ENCODE measurements around the gene PAQR8. TPM values are rescaled to one million over a fixed set of nuclear protein-coding genes. Genes with fewer than 3 reads are reported as not detected.

The PAQR8 gene
- total RNA-seq, 2 experiments from 2014 or later, result 5.5 to 6.2 TPM

DNA sequence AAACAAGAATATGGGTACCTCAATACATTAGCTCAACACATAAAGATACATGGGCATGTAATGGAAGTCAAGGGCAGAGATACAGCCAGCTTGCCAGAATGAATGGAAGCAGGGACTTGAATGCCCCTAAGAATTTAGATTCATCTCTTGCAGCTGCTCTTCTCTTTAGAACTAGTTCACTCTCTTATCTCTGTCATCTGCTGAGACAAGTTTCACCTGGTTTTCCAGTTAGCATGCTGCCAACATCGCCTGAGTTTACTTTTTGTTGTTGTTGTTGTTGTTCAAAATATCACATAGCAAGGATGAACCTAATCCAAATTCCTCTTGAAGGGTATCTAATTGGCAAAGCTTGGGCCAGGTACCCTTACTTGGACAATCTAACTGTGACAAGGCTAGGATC lies 14.1 kb upstream of the PAQR8 start:
- no peaks in the 10 kb centered on the region for H3K9me3 ChIP-seq (ENCODE audit: low read length)
- H2AFZ ChIP-seq (ENCODE audit: low read length), result no peak overlapping the region
- no peaks in the 10 kb centered on the region for H3K79me2 ChIP-seq (ENCODE audit: insufficient read depth, low read depth, low read length)
- no peak overlapping the region for H3K4me2 ChIP-seq (ENCODE audit: low read length)
- ChIA-PET POLR2A (no interaction called here), CTCF (ENCODE audit: unreplicated experiment) (no interaction called here)
- TF ChIP-seq EZH2phosphoT487 (IDR thresholded peaks at IDR 0.05; ENCODE audit: borderline replicate concordance, low read depth, low read length), result no peak
- TF ChIP-seq, protein P1, sequence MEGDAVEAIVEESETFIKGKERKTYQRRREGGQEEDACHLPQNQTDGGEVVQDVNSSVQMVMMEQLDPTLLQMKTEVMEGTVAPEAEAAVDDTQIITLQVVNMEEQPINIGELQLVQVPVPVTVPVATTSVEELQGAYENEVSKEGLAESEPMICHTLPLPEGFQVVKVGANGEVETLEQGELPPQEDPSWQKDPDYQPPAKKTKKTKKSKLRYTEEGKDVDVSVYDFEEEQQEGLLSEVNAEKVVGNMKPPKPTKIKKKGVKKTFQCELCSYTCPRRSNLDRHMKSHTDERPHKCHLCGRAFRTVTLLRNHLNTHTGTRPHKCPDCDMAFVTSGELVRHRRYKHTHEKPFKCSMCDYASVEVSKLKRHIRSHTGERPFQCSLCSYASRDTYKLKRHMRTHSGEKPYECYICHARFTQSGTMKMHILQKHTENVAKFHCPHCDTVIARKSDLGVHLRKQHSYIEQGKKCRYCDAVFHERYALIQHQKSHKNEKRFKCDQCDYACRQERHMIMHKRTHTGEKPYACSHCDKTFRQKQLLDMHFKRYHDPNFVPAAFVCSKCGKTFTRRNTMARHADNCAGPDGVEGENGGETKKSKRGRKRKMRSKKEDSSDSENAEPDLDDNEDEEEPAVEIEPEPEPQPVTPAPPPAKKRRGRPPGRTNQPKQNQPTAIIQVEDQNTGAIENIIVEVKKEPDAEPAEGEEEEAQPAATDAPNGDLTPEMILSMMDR (conservative IDR thresholded peaks at IDR 0.05; ENCODE audit: low read length), result no peak
- H3K4me1 ChIP-seq (ENCODE audit: insufficient read depth, low read length, poor library complexity, severe bottlenecking), result peaks cover 27% of the 10 kb centered on the region
- H3K27ac ChIP-seq (ENCODE audit: low read depth, low read length, poor library complexity, severe bottlenecking), result no peak overlapping the region
- intact Hi-C loops (cut with micrococcal nuclease; ENCODE audit: unreplicated experiment), result no loop called here
- H3K4me3 ChIP-seq (ENCODE audit: low read depth, low read length, poor library complexity, severe bottlenecking), result no peak overlapping the region
- no peaks in the 10 kb centered on the region for H3K36me3 ChIP-seq (ENCODE audit: insufficient read depth, low read length)
- no TSS peak for BruUV-seq (replicated peaks)
- DNase-seq (ENCODE audit: low spot score), result no peak
- H3K9me2 ChIP-seq (ENCODE audit: insufficient read depth, low read length), result no peaks in the 10 kb centered on the region
- H4K20me1 ChIP-seq (ENCODE audit: insufficient read depth, low read length), result no peaks in the 10 kb centered on the region

DNA sequence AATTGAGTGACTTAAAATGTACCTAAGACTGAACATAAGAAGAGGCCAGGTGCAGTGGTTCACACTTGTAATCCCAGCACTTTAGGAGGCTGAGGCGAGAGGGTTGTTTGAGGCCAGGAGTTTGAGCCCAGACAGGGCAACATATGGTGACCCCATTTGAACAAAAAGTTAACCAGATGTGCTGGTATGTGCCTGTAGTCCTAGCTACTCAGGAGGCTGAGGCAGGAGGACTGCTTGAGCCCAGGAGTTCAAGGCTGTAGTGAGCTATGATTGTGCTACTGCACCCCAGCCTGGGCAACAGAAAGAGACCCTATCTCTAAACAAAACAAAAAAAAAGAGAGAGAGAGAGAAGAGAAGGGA lies 10.1 kb upstream of the PAQR8 start:
- H3K4me2 ChIP-seq (ENCODE audit: low read length), result peak overlapping the region; percentile 56

More for the DNA sequence above, 10.1 kb upstream of the PAQR8 start:
- Histone ChIP-seq H3K79me2 (ENCODE audit: insufficient read depth, low read depth, low read length) (no peaks in the 10 kb centered on the region), H3K27ac (ENCODE audit: low read depth, low read length, poor library complexity, severe bottlenecking) (no peak overlapping the region), H3K36me3 (ENCODE audit: insufficient read depth, low read length) (no peaks in the 10 kb centered on the region), H3K9me2 (ENCODE audit: insufficient read depth, low read length) (no peaks in the 10 kb centered on the region), H3K9me3 (ENCODE audit: low read length) (no peaks in the 10 kb centered on the region), H3K4me1 (ENCODE audit: insufficient read depth, low read length, poor library complexity, severe bottlenecking) (peaks cover 36% of the 10 kb centered on the region), H4K20me1 (ENCODE audit: insufficient read depth, low read length) (no peaks in the 10 kb centered on the region), H2AFZ (ENCODE audit: low read length) (peak overlapping the region; percentile 79; the same call in 1 of the 2 replicates), H3K4me3 (ENCODE audit: low read depth, low read length, poor library complexity, severe bottlenecking) (no peak overlapping the region)
- ChIA-PET CTCF (ENCODE audit: unreplicated experiment) (interaction anchor here (0.8 kb wide), 1 partner anchor 39 kb away, joined by 3 read pairs; no protein-coding TSS in a partner anchor), POLR2A (interaction anchor here (0.9 to 2.2 kb wide), 9 partner anchors 10 to 68 kb away, joined by 3 to 11 read pairs (median 4); partner anchors contain the start of genes MCM3 and PAQR8)
- intact Hi-C loops (cut with micrococcal nuclease; ENCODE audit: unreplicated experiment), result no loop called here
- DNase-seq (ENCODE audit: low spot score), result no peak
- no peak for TF ChIP-seq EZH2phosphoT487 (IDR thresholded peaks at IDR 0.05; ENCODE audit: borderline replicate concordance, low read depth, low read length)
- TF ChIP-seq, protein P1 (conservative IDR thresholded peaks at IDR 0.05; ENCODE audit: low read length), result no peak
- BruUV-seq (replicated peaks), result no TSS peak
